Stimulated activated CD4-positive, alpha-beta T cell treated with anti-CD3 and anti-CD28 coated beads, TNF-alpha, amount 100 ng/mL, for 1 hour (primary cell): ENCODE measurements around the gene ZNF586.
"Not testable (repeated sequence)": the region's sequence is repeated elsewhere in the genome, so short reads cannot be mapped to it uniquely, and the experiment has no call there.

Experiments used
- DNase-seq, 3 donors: peaks; one replicate each; pipeline ENCODE4 v3.0.0-alpha.2; 2020; ENCODE audit warnings: low read depth in 3 of 3, low spot score in 1 of 3

The ZNF586 gene

GRCh38 chr19:57789288-57789687 is 19.8 kb downstream of the ZNF586 start:
- no peak for DNase-seq

GRCh38 chr19:57796580-57796979 is 27.1 kb downstream of the ZNF586 start:
- DNase-seq, result not testable (repeated sequence)

DNA sequence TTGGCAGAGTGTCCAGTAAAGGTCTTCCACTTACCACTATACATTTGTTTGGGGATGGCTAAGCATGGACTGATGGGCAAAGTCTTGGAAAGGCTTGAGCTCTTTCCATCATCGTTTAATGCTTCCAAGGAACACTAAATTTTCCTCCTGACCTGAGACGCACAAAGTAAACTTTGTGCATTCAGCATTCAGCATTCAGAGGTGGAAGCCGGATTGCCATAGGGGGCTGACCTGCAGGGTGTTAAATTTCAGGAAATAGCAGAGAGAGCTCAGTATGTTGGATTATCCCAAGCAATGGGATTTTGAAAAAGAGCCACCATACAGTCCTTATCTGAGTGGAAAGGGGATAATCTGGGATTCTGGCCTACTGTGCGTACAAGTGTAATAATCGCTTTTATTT is 31.2 kb downstream of the ZNF586 start:
- DNase-seq, result no peak

GRCh38 chr19:57802269-57802668 is 32.8 kb downstream of the ZNF586 start:
- no peak for DNase-seq

DNA sequence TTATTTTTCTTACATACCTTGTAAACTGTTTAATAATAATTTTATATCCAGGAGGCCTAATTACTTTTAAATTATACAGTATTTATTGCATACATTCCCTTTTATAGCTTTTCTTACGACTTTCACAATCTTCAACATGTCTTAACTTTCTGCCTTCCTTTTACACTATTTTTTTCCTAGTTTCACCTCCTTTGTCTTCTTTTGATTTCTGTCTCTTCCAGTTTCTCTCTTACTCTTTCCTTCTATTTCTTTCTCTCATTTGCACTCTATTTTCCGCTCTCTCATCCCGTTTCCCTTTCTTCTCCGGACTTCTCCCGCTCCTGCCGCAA is 33.8 kb downstream of the ZNF586 start:
- DNase-seq, result no peak

GRCh38 chr19:57803594-57804325 is 34.3 kb downstream of the ZNF586 start:
- DNase-seq, result no peak

- DNase-seq, result no peak
Measured at GRCh38 chr19:57807541-57807940, 38.1 kb downstream of the ZNF586 start.

- DNase-seq, result not testable (repeated sequence)
Measured at GRCh38 chr19:57810410-57811295, 41.2 kb downstream of the ZNF586 start.

DNA sequence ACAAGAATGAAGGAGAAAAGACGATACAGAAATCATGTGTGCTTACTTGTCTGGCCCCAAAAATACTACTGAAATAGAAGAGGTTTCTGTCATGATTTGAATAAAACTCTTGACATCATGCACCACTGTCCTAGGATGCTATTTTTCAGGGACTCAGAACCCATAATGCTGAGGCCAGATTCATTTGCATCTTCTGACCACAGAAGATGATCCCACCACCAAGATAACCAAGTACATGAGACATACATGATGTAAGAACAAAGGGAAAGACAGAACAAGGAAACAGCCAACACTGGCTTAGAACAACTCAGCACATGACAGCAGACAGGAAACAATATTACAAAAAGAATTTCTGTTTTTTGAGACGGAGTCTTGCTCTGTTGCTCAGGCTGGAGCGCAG is 42.8 kb downstream of the ZNF586 start:
- DNase-seq, result no peak

GRCh38 chr19:57812975-57813820 is 43.7 kb downstream of the ZNF586 start:
- DNase-seq, result not testable (repeated sequence)

- no peak for DNase-seq
Measured at GRCh38 chr19:57813919-57814504, 44.5 kb downstream of the ZNF586 start.

DNA sequence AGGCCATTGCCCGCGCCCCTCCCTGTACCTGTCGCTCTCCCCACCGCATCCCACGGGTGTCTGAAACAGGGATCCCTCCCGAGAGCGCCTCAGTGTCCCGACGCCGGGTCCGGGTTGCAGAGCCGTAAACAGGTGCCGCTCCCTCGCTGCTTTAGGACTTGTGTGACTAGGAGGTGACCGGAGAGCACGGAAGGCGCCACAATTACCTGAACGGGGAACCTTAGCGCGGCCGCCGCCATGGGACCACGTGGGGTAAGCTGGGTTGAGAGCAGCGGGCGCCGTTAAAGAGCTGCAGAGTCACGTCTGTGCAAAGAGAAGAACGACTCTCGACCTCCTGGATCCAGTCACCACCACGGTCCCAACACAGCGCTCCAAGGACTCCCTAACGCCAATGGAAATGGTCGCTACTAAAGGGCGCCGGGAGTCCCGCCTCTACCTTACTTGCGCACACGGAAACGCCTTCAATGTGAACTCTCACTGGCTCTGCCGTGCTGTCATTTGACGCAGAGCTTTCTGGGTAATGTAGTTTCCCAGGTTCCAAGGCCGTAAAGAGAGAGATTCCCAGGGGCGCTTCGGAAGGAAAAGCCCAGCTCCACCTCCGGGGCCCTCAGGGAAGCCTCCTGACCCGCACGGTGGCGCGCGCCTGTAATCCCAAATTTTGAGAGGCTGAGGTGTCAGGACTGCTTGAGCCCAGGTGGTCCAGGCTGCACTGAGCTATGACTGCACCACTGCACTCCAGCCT is 45.2 kb downstream of the ZNF586 start, which contains the start of gene ZNF552:
TSS of gene ZNF552 (minus strand) at position 409 of the 742 bp plus-strand sequence. CDS start at position 239, 170 bp downstream.
- DNase-seq, result peak; percentile 29 to 50 (median 42)

GRCh38 chr19:57815247-57816075 is 46.0 kb downstream of the ZNF586 start:
- no peak for DNase-seq

DNA sequence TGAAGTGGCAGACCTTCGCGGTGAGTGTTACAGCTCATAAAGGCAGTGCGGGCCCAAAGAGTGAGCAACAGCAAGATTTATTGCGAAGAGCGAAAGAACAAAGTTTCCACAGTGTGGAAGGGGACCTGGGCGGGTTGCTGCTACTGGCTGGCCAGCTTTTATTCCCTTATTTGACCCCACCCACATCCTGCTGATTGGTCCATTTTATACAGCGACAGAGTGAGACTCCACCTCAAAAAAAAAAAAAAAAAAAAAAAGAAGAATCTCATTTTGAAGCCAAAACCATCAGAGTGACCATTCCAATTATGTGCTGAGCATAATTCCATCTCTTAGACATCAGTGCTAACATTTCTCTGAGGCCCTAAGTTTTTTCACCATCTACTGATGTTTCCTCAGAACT is 47.2 kb downstream of the ZNF586 start:
- DNase-seq, result no peak

DNA sequence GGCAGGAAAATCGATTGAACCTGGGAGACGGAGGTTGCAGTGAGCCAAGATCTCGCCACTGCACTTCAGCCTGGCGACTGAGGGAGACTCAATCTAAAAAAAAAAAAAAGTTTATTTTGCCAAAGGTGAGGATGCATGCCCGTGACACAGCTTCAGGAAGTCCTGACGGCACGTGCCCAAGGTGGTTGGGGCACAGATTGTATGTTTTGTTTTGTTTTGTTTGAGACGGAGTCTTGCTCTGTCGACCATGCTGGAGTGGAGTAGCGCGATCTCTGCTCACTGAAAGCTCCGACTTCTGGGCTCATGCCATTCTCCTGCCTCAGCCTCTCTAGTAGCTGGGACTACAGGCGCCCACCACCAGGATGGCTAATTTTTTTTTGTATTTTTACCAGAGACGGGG is 48.5 kb downstream of the ZNF586 start:
- DNase-seq, result no peak

- DNase-seq, result no peak
Measured at GRCh38 chr19:57818378-57818777, 48.9 kb downstream of the ZNF586 start.

GRCh38 chr19:57819475-57820148 is 50.1 kb downstream of the ZNF586 start:
- peak; percentile 50 to 57 (median 54) for DNase-seq

GRCh38 chr19:57820599-57820998 is 51.1 kb downstream of the ZNF586 start:
- DNase-seq, result no peak

- not testable (repeated sequence) for DNase-seq
Measured at GRCh38 chr19:57821095-57821494, 51.6 kb downstream of the ZNF586 start.
